Measurements from ENCODE around the gene BRDT.

DNA sequence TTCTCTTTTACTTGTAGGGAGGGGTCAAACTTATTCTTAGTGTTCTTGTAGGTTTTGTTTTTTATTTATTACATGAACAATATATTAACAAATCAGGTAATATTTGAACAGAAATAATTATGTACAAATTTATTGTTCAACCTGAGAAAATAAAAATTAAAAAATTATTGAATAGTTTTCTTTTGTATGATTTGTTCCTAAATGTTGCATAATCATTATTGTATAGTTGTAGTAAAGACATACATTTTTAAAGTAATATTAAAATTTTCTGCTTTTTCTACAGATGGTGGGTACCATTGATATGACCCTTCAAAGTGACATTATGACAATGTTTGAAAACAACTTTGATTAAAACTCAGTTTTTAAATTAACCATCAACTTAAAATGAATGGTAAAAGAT, 64.7 kb downstream of the BRDT start:
- TF ChIP-seq EZH2 (IDR thresholded peaks at IDR 0.05) (no peak), POLR2AphosphoS5 (IDR thresholded peaks at IDR 0.05; ENCODE audit: borderline replicate concordance, low read depth, low read length) (no peak)

All from SK-N-MC (cell line).